H1 (cell line): Measurements from ENCODE around the gene CORO1C. TPM values are rescaled to one million over a fixed set of nuclear protein-coding genes. Genes with fewer than 3 reads are reported as not detected.

ENCODE experiments used
- CTCF ChIA-PET: fragments of 300-600 bp; sonication (Branson Sonifier 250); formaldehyde crosslinking; loops from one replicate; lab custom pipeline; 2021; ENCODE audit not compliant: partially characterized antibody; lab: Charles Lee
- POLR2A ChIA-PET: fragments of 300-600 bp; sonication (Branson Sonifier 250); formaldehyde crosslinking; loops from one replicate; lab custom pipeline; 2021; ENCODE audit warnings: inconsistent platforms; ENCODE audit not compliant: partially characterized antibody; lab: Charles Lee
- DNase-seq, 2 experiments: peaks; one replicate each; pipeline versions ENCODE4 v3.0.0 to v3.0.0-alpha.2; 2010 to 2022; ENCODE audit warnings: low spot score in 2 of 2, low read depth in 1 of 2, mixed read lengths in 1 of 2
- FAIRE-seq: peaks from 2 replicates; lab custom pipeline; 2011; peaks lifted over from hg19 to GRCh38; lab: Jason Lieb, UNC
- H2AFZ ChIP-seq: 2 replicates; pipeline ENCODE4 v1.8.1; 2012; ENCODE audit warnings: low read length, inconsistent platforms
- H2AK5ac ChIP-seq: 2 replicates; pipeline ENCODE4 v1.6.1; 2013; ENCODE audit warnings: low read depth, low read length
- H2BK120ac ChIP-seq: replicated peaks from 2 replicates; pipeline ENCODE3; 2013; ENCODE audit warnings: low read depth, low read length, inconsistent platforms
- H2BK12ac ChIP-seq: 2 replicates; pipeline ENCODE4 v1.6.1; 2013; ENCODE audit warnings: low read depth, low read length
- H2BK15ac ChIP-seq: 2 replicates; pipeline ENCODE4 v1.6.1; 2013; ENCODE audit warnings: low read length
- H2BK20ac ChIP-seq: 2 replicates; pipeline ENCODE4 v1.6.1; 2013; ENCODE audit warnings: low read length
- H2BK5ac ChIP-seq: 2 replicates; pipeline ENCODE4 v1.6.1; 2013; ENCODE audit warnings: low read depth, low read length
- H3K14ac ChIP-seq: 2 replicates; pipeline ENCODE4 v1.6.1; 2013; ENCODE audit warnings: inconsistent platforms; ENCODE audit not compliant: insufficient read length
- H3K18ac ChIP-seq: 2 replicates; pipeline ENCODE4 v1.6.1; 2013; ENCODE audit warnings: low read length; ENCODE audit errors: extremely low read depth
- H3K23ac ChIP-seq: 2 replicates; pipeline ENCODE4 v1.6.1; 2013; ENCODE audit warnings: inconsistent platforms; ENCODE audit not compliant: insufficient read length
- H3K23me2 ChIP-seq: 2 replicates; pipeline ENCODE4 v1.6.1; 2013; ENCODE audit warnings: low read depth, low read length
- H3K27ac ChIP-seq: 2 replicates; pipeline ENCODE4 v1.6.1; 2011; ENCODE audit warnings: low read depth, low read length, inconsistent platforms
- H3K27me3 ChIP-seq, 4 experiments: replicated peaks in 1 of 4; 1 replicate in 1 of 4; 2 replicates in 3 of 4; pipeline versions ENCODE4 v1.6.1 to v1.8.1; 2011 to 2013; ENCODE audit warnings: low read length in 3 of 4, mild to moderate bottlenecking in 3 of 4, inconsistent platforms in 2 of 4, mixed read lengths in 2 of 4, moderate library complexity in 1 of 4; ENCODE audit not compliant: control insufficient read depth in 3 of 4, insufficient read depth in 3 of 4; ENCODE audit errors: extremely low read depth in 1 of 4
- H3K36me3 ChIP-seq, 4 experiments: 2 replicates each; pipeline versions ENCODE4 v1.6.1 to v1.8.1; 2011 to 2013; ENCODE audit warnings: mild to moderate bottlenecking in 4 of 4, low read length in 3 of 4, moderate library complexity in 2 of 4, control low read depth in 1 of 4, inconsistent platforms in 1 of 4; ENCODE audit not compliant: insufficient read depth in 4 of 4, control insufficient read depth in 2 of 4
- H3K4ac ChIP-seq: replicated peaks from 2 replicates; pipeline ENCODE3; 2013; ENCODE audit warnings: low read length, low read depth, mixed read lengths, inconsistent platforms; ENCODE audit not compliant: insufficient read length
- H3K4me1 ChIP-seq, 4 experiments: replicated peaks in 1 of 4; 1 replicate in 1 of 4; 2 replicates in 3 of 4; pipeline versions ENCODE4 v1.6.1 to v1.8.1; 2011 to 2013; ENCODE audit warnings: low read length in 3 of 4, inconsistent platforms in 2 of 4, mixed read lengths in 1 of 4; ENCODE audit not compliant: insufficient read depth in 4 of 4, control insufficient read depth in 3 of 4
- H3K4me2 ChIP-seq, 2 experiments: 2 replicates each; pipeline versions ENCODE4 v1.6.1 to v1.8.1; 2011 to 2013; ENCODE audit warnings: low read depth in 2 of 2, low read length in 2 of 2, control low read depth in 1 of 2, inconsistent platforms in 1 of 2, mild to moderate bottlenecking in 1 of 2; ENCODE audit not compliant: insufficient read depth in 1 of 2
- H3K4me3 ChIP-seq, 4 experiments: fragments of 200-600, 300-600 bp in 1 of 4; sonication (generic), shearing (Covaris generic), sonication (Bioruptor Twin) in 1 of 4; 2 replicates each; pipeline versions ENCODE4 v1.5.1 to v1.8.1; 2011 to 2016; ENCODE audit warnings: low read length in 4 of 4, low read depth in 3 of 4, control low read depth in 2 of 4, inconsistent platforms in 2 of 4, mild to moderate bottlenecking in 2 of 4, mixed read lengths in 1 of 4, moderate library complexity in 1 of 4; ENCODE audit not compliant: insufficient read depth in 2 of 4; ENCODE audit errors: extremely low read depth in 1 of 4
- H3K56ac ChIP-seq: replicated peaks from 2 replicates; pipeline ENCODE3; 2013; ENCODE audit warnings: low read depth, mild to moderate bottlenecking, mixed read lengths, low read length, inconsistent platforms; ENCODE audit not compliant: insufficient read length
- H3K79me1 ChIP-seq: 2 replicates; pipeline ENCODE4 v1.6.1; 2013; ENCODE audit warnings: low read depth, low read length, control low read depth
- H3K79me2 ChIP-seq, 2 experiments: 2 replicates each; pipeline versions ENCODE4 v1.6.1 to v1.8.1; 2012 to 2013; ENCODE audit warnings: low read length in 2 of 2, mild to moderate bottlenecking in 2 of 2, inconsistent platforms in 1 of 2; ENCODE audit not compliant: insufficient read depth in 2 of 2, control insufficient read depth in 1 of 2
- H3K9ac ChIP-seq, 4 experiments: replicated peaks in 1 of 4; 1 replicate in 1 of 4; 2 replicates in 3 of 4; pipeline versions ENCODE4 v1.6.1 to v1.8.1; 2011 to 2013; ENCODE audit warnings: low read depth in 3 of 4, low read length in 3 of 4, control low read depth in 2 of 4, mild to moderate bottlenecking in 2 of 4, moderate library complexity in 2 of 4, inconsistent platforms in 1 of 4; ENCODE audit errors: extremely low read depth in 1 of 4
- H3K9me3 ChIP-seq, 2 experiments: 2 replicates each; pipeline versions ENCODE4 v1.6.1 to v1.8.1; 2012 to 2013; ENCODE audit warnings: mild to moderate bottlenecking in 2 of 2, moderate library complexity in 2 of 2, control low read depth in 1 of 2, inconsistent platforms in 1 of 2, low read depth in 1 of 2, low read length in 1 of 2, mixed read lengths in 1 of 2; ENCODE audit not compliant: insufficient read depth in 2 of 2
- H4K20me1 ChIP-seq, 2 experiments: replicated peaks in 1 of 2; 2 replicates each; pipeline versions ENCODE3 to v1.8.1; 2011 to 2013; ENCODE audit warnings: inconsistent platforms in 2 of 2, low read length in 2 of 2, mild to moderate bottlenecking in 1 of 2; ENCODE audit not compliant: insufficient read depth in 2 of 2, control insufficient read depth in 1 of 2
- H4K5ac ChIP-seq: 2 replicates; pipeline ENCODE4 v1.6.1; 2013; ENCODE audit warnings: low read length, low read depth, mixed read lengths, inconsistent platforms; ENCODE audit not compliant: insufficient read length
- H4K8ac ChIP-seq: 2 replicates; pipeline ENCODE4 v1.8.0; 2013; ENCODE audit warnings: mild to moderate bottlenecking, moderate library complexity, low read length, inconsistent platforms; ENCODE audit not compliant: insufficient read depth; ENCODE audit errors: extremely low read depth
- H4K91ac ChIP-seq: replicated peaks from 2 replicates; pipeline ENCODE3; 2013; ENCODE audit warnings: low read length, mixed read lengths, inconsistent platforms; ENCODE audit not compliant: insufficient read length
- EGR1 ChIP-seq: IDR thresholded peaks from 2 replicates; pipeline ENCODE4 v1.6.1; 2011; ENCODE audit warnings: low read depth, low read length, borderline replicate concordance
- JUN ChIP-seq: IDR thresholded peaks from 2 replicates; pipeline ENCODE4 v1.6.1; 2011; ENCODE audit warnings: low read depth, mild to moderate bottlenecking, improper control_type of control experiment, low read length
- POLR2A ChIP-seq, 2 experiments: IDR thresholded peaks; 1 replicate in 1 of 2; 2 replicates in 1 of 2; pipeline ENCODE4 v1.6.1; 2011; ENCODE audit warnings: low read depth in 2 of 2, low read length in 2 of 2, mild to moderate bottlenecking in 2 of 2; ENCODE audit errors: control extremely low read depth in 1 of 2
- POLR2AphosphoS5 ChIP-seq: IDR thresholded peaks from 2 replicates; pipeline ENCODE4 v1.6.1; 2011; ENCODE audit warnings: low read depth, low read length
- POU5F1 ChIP-seq: IDR thresholded peaks from 2 replicates; pipeline ENCODE4 v1.6.1; 2011; ENCODE audit warnings: low read depth, mild to moderate bottlenecking, low read length, moderate library complexity
- SP4 ChIP-seq: IDR thresholded peaks from 2 replicates; pipeline ENCODE4 v1.6.1; 2012; ENCODE audit warnings: low read length, inconsistent platforms
- WGBS, 2 experiments: shearing (Covaris generic) in 1 of 2; methylation state at CpG; one replicate each; pipeline versions ENCODE4 v1.1.6 to v1.1.7; 2013 to 2015; ENCODE audit warnings: low lambda C conversion rate in 2 of 2, mixed read lengths in 2 of 2, inconsistent platforms in 1 of 2, low coverage in 1 of 2, missing lambda C conversion rate in 1 of 2; ENCODE audit not compliant: insufficient replicate concordance in 2 of 2, insufficient coverage in 1 of 2, insufficient read length in 1 of 2; ENCODE audit errors: extremely low coverage in 1 of 2, missing lambda C conversion rate in 1 of 2; 5-methylcytosine and 5-hydroxymethylcytosine counted together
- polyA plus RNA-seq, 7 experiments: library from polyadenylated mRNA; depleted of rRNA in 3 of 7; stranded (reverse) in 5 of 7; unstranded in 2 of 7; fragments of >200 nt in 5 of 7; fragments of 200-250 nt in 2 of 7; gene quantifications; 1 replicate in 5 of 7; 2 replicates in 1 of 7; 4 replicates in 1 of 7; pipeline versions ENCODE4 v1.2.1 to v1.2.3, GENCODE V29; 2011 to 2013; ENCODE audit warnings: missing spikeins in 2 of 7, mixed read lengths in 2 of 7
- total RNA-seq: library from RNA; stranded (reverse); fragmentation: NEBNext Ultra II Directional; extraction: Animal tissue kit (Norgen Biotek cat#: 25700); gene quantifications from 2 replicates; pipeline ENCODE4 v1.2.1, GENCODE V29; 2021
- TF ChIP-seq, protein P1 (sequence below): IDR thresholded peaks from 2 replicates; pipeline ENCODE4 v1.6.1; 2012; ENCODE audit warnings: low read length, inconsistent platforms
- TF ChIP-seq, protein P2 (sequence below): IDR thresholded peaks from 2 replicates; pipeline ENCODE4 v1.6.1; 2012; ENCODE audit warnings: inconsistent platforms

The CORO1C gene
- total and polyA plus RNA-seq, 2 of the 8 experiments (the other 6 are each of a cell fraction or from before 2014, with no cell fraction given), result 72.7 to 120 TPM

DNA sequence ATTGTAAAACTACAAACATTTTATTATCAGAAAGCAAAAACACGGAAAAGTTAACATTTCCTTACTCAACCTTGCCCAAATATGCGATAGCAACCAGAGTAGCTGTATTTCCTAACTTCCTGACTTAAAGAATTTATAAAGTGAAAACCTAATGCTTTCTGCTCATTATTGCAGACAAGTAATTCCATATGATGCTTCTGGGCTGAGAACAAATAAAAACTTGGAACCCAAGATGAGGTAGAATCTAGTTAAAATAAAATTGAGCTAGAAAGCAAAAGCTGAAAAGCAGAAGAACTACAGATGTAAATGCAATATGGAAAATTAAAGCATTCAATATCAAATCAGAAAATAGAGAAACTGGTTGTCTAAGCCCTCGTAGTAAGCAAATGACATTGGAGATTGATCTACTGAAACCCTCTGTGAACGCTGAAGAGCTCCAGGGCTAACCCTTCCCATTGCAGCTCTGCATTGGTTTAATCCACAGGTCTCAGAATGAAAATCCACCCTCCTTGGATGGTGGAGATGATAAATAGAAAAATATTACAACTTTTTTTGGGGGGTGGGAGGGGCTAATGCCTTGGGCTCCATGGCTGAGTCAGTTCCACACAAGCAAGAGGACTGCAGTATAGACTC is 40.7 kb downstream of the CORO1C start:
- Histone ChIP-seq H3K4ac (no peak overlapping the region), H2AK5ac (0 out of 2 replicates have a peak overlapping the region, but pooled peaks have one; percentile 34), H2AFZ (no peak overlapping the region), H3K79me1 (peaks cover 8% of the 10 kb centered on the region), H3K4me2 (no peak overlapping the region), H3K27me3 (no peaks in the 10 kb centered on the region), H4K5ac (no peak overlapping the region), H4K91ac (peak overlapping the region; percentile 63), H3K14ac (no peak overlapping the region), H3K9ac (peak overlapping the region in 1 of 4 experiments; percentile 56; a peak in 1 of 7 replicates), H3K18ac (peak overlapping the region; percentile 49), H4K8ac (no peak overlapping the region), H3K9me3 (no peaks in the 10 kb centered on the region; a peak in 1 of 4 replicates), H2BK12ac (peak overlapping the region; percentile 52), H2BK5ac (peak overlapping the region; percentile 53; the same call in 1 of the 2 replicates), H3K4me1 (peaks cover 9 to 24% (median 14%) of the 10 kb centered on the region in 4 experiments), H3K56ac (no peak overlapping the region), H3K36me3 (no peaks in the 10 kb centered on the region; a peak in 1 of 8 replicates), H2BK15ac (no peak overlapping the region), H3K4me3 (no peak overlapping the region), H3K27ac (peak overlapping the region; percentile 84), H4K20me1 (peaks cover 0 to 3% of the 10 kb centered on the region in 2 experiments), H2BK120ac (no peak overlapping the region), H3K79me2 (peaks cover 0 to 55% of the 10 kb centered on the region in 2 experiments; a peak in 2 of 4 replicates), H2BK20ac (peak overlapping the region; percentile 44), H3K23ac (no peak overlapping the region), H3K23me2 (no peaks in the 10 kb centered on the region)
- no peak for DNase-seq
- no peak for TF ChIP-seq POU5F1
- TF ChIP-seq, protein P1, sequence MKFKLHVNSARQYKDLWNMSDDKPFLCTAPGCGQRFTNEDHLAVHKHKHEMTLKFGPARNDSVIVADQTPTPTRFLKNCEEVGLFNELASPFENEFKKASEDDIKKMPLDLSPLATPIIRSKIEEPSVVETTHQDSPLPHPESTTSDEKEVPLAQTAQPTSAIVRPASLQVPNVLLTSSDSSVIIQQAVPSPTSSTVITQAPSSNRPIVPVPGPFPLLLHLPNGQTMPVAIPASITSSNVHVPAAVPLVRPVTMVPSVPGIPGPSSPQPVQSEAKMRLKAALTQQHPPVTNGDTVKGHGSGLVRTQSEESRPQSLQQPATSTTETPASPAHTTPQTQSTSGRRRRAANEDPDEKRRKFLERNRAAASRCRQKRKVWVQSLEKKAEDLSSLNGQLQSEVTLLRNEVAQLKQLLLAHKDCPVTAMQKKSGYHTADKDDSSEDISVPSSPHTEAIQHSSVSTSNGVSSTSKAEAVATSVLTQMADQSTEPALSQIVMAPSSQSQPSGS, result no peak
- TF ChIP-seq, protein P2, sequence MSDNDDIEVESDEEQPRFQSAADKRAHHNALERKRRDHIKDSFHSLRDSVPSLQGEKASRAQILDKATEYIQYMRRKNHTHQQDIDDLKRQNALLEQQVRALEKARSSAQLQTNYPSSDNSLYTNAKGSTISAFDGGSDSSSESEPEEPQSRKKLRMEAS, result no peak
- no peak for TF ChIP-seq POLR2A (IDR thresholded peaks at IDR 0.05; ENCODE audit: control extremely low read depth in 1 of 2, low read depth in 2 of 2, low read length in 2 of 2)
- TF ChIP-seq EGR1, result no peak
- no peak for TF ChIP-seq POLR2AphosphoS5
- no peak for TF ChIP-seq SP4
- TF ChIP-seq JUN, result no peak
- WGBS, 2 experiments, result 89% methylated on average over 4 of the region's 4 CpGs; no CpG with 5 or more reads in 1 of the 2 experiments
- ChIA-PET CTCF (interaction anchor here (0.6 to 4.5 kb wide), 19 partner anchors 12 to 1416 kb away, joined by 3 to 41 read pairs (median 4); no protein-coding TSS in a partner anchor), POLR2A (interaction anchor here (0.7 to 3.8 kb wide), 13 partner anchors 10 to 396 kb away, joined by 3 to 29 read pairs (median 3); no protein-coding TSS in a partner anchor)
- no peak for FAIRE-seq
